ENCODE measurements around the gene PCNX2. TPM values are rescaled to one million over a fixed set of nuclear protein-coding genes. Genes with fewer than 3 reads are reported as not detected.

PCNX2 gene
- polyA plus RNA-seq, 3 donors: 0.29 to 7.9 (median 0.62) TPM

DNA sequence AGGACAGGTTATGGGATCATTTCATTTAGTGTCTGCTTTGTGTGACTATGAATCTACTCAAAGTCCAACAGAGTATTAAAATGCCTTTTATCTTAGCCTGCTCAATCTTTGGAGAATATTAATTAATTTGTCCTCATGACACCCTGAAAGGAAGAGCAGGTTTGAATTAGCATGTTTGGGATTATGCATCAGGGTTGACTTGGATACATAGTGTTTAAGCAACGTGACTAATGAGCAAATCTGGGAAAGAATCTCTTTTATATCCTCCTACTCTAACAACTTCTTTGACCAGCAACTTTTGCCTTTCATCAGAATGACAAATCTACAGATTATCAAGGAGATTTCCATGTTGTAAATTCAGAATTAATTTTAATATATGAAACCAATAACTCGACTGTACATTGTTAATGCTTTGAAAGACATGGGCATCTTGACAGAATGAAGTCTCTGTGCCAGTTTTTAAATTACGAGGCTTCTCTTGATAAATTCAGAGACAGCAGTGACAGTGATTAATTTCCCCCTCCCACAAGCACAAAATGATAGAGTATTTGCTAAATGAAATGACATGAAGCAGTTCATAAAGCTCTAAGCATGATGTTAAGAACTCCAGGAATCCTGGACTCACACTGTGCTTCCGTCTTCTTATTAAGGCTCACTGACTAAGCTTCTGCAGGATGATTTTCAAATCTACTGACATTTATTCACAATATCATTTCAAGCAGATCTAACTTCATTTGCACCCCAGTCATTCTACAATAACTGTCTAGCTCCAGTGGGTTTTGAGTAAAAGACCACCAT is 156.5 kb downstream of the PCNX2 start:
- Histone ChIP-seq H3K4me2 (replicated peaks; ENCODE audit: extremely low read depth, low read length, poor library complexity, severe bottlenecking) (no peak overlapping the region), H3K4me3 (replicated peaks in 1 of 3; ENCODE audit: low read depth in 2 of 3, low read length in 3 of 3) (no peak overlapping the region), H3K4me1 (ENCODE audit: control insufficient read depth in 1 of 2, insufficient read depth in 2 of 2, low read length in 2 of 2) (no peaks in the 10 kb centered on the region), H3K36me3 (replicated peaks in 1 of 2; ENCODE audit: control insufficient read depth in 1 of 2, insufficient read depth in 2 of 2, low read length in 2 of 2) (no peaks in the 10 kb centered on the region), H2AFZ (ENCODE audit: insufficient read depth, low read depth, low read length, poor library complexity, severe bottlenecking) (no peak overlapping the region), H3K27me3 (ENCODE audit: control insufficient read depth in 2 of 2, insufficient read depth in 2 of 2, low read length in 2 of 2) (no peaks in the 10 kb centered on the region), H3K9me3 (replicated peaks in 1 of 2; ENCODE audit: control insufficient read depth in 1 of 2, insufficient read depth in 1 of 2, low read length in 2 of 2) (no peaks in the 10 kb centered on the region), H3K9ac (ENCODE audit: insufficient read depth, low read length, poor library complexity, severe bottlenecking) (no peak overlapping the region), H4K20me1 (ENCODE audit: insufficient read depth, low read length) (no peaks in the 10 kb centered on the region), H3K27ac (ENCODE audit: low read depth in 1 of 2, low read length in 2 of 2) (no peak overlapping the region), H3K79me2 (ENCODE audit: insufficient read depth, low read length) (no peaks in the 10 kb centered on the region)
- intact Hi-C loops (cut with micrococcal nuclease): no loop called here
- no peak overlapping the region for H3K4me3 Mint-ChIP-seq
- no peaks in the 10 kb centered on the region for H3K27me3 Mint-ChIP-seq (ENCODE audit: low read depth in 3 of 3)
- no peak for DNase-seq
- no peak overlapping the region for H3K27ac Mint-ChIP-seq
- WGBS (ENCODE audit: insufficient coverage): 100% methylated on average over 1 of the region's 4 CpGs
- peaks cover 12 to 14% of the 10 kb centered on the region in 2 donors for H3K36me3 Mint-ChIP-seq
- TF ChIP-seq, protein P1, sequence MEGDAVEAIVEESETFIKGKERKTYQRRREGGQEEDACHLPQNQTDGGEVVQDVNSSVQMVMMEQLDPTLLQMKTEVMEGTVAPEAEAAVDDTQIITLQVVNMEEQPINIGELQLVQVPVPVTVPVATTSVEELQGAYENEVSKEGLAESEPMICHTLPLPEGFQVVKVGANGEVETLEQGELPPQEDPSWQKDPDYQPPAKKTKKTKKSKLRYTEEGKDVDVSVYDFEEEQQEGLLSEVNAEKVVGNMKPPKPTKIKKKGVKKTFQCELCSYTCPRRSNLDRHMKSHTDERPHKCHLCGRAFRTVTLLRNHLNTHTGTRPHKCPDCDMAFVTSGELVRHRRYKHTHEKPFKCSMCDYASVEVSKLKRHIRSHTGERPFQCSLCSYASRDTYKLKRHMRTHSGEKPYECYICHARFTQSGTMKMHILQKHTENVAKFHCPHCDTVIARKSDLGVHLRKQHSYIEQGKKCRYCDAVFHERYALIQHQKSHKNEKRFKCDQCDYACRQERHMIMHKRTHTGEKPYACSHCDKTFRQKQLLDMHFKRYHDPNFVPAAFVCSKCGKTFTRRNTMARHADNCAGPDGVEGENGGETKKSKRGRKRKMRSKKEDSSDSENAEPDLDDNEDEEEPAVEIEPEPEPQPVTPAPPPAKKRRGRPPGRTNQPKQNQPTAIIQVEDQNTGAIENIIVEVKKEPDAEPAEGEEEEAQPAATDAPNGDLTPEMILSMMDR (IDR thresholded peaks at IDR 0.05): no peak
- H3K9me3 Mint-ChIP-seq: peaks cover 0 to 2% (median 0%) of the 10 kb centered on the region in 7 donors
- no peaks in the 10 kb centered on the region for H3K4me1 Mint-ChIP-seq

GRCh38 chr1:233135833-233136232 is 159.7 kb downstream of the PCNX2 start:
- Histone ChIP-seq H2AFZ (ENCODE audit: insufficient read depth, low read depth, low read length, poor library complexity, severe bottlenecking) (no peak overlapping the region), H3K9ac (ENCODE audit: insufficient read depth, low read length, poor library complexity, severe bottlenecking) (no peak overlapping the region), H4K20me1 (ENCODE audit: insufficient read depth, low read length) (no peaks in the 10 kb centered on the region), H3K4me1 (ENCODE audit: control insufficient read depth in 1 of 2, insufficient read depth in 2 of 2, low read length in 2 of 2) (no peaks in the 10 kb centered on the region), H3K79me2 (ENCODE audit: insufficient read depth, low read length) (no peaks in the 10 kb centered on the region), H3K36me3 (replicated peaks in 1 of 2; ENCODE audit: control insufficient read depth in 1 of 2, insufficient read depth in 2 of 2, low read length in 2 of 2) (no peaks in the 10 kb centered on the region), H3K27ac (ENCODE audit: low read depth in 1 of 2, low read length in 2 of 2) (no peak overlapping the region), H3K4me2 (replicated peaks; ENCODE audit: extremely low read depth, low read length, poor library complexity, severe bottlenecking) (no peak overlapping the region), H3K9me3 (replicated peaks in 1 of 2; ENCODE audit: control insufficient read depth in 1 of 2, insufficient read depth in 1 of 2, low read length in 2 of 2) (no peaks in the 10 kb centered on the region), H3K27me3 (ENCODE audit: control insufficient read depth in 2 of 2, insufficient read depth in 2 of 2, low read length in 2 of 2) (no peaks in the 10 kb centered on the region), H3K4me3 (replicated peaks in 1 of 3; ENCODE audit: low read depth in 2 of 3, low read length in 3 of 3) (no peak overlapping the region)
- Mint-ChIP-seq H3K4me3 (no peak overlapping the region), H3K27ac (no peak overlapping the region), H3K4me1 (no peaks in the 10 kb centered on the region), H3K27me3 (ENCODE audit: low read depth in 3 of 3) (no peaks in the 10 kb centered on the region), H3K9me3 (peaks cover 0 to 2% (median 0%) of the 10 kb centered on the region in 7 donors), H3K36me3 (peaks cover 22 to 33% of the 10 kb centered on the region in 2 donors)
- DNase-seq: no peak
- TF ChIP-seq, protein P1 (IDR thresholded peaks at IDR 0.05): no peak
- intact Hi-C loops (cut with micrococcal nuclease): no loop called here

All from CD14-positive monocyte (primary cell).